SIG-M5 treated with dmso at 0.1 percent for 504 hours (cell line): ENCODE measurements around the gene CSNK1G2.
"Not testable (repeated sequence)": the region's sequence is repeated elsewhere in the genome, so short reads cannot be mapped to it uniquely, and the experiment has no call there.

Source experiments
- DNase-seq: peaks from one replicate; lab custom pipeline; 2025; ENCODE audit not compliant: unreplicated experiment; lab: John Stamatoyannopoulos, UW

Gene CSNK1G2

DNA sequence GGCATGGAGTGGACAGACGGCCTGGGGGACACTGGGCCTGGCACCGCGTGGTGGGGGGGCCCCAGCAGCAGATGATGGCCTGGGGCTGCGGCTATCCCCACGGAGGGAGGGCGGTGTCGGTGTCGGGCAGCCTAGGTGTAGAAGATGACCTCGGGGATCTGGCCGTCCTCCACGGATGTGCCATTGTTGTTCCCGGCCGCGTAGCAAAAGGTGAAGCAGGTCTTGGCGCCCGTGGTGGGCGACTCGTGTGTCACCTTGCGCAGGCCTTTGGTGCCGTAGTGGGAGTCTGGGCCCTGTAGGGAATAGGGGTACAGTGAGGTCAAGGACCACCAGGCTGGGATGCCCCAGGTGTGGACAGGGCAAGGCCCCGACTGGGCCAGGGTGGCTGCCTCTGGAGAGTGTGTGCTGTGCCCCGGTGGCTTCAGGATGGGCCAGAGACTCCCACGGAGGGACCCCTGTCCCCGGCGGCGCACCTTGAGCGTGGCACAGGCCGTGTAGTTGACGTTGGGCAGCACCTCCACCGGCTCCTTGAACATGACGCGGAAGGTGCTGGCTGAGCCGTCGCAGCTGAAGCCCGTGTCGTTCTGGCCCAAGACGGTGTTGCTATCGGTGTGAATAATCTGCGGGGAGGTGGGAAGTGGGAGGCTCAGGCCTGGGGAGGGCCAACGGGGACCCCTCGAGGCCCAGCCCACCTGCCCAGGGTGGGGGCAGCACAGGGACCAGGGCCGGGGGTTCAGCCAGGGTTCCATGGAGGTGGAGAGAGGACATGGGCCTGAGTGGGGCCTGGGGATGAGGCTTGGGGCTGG lies 45.6 kb downstream of the CSNK1G2 start:
- DNase-seq, result no peak

DNA sequence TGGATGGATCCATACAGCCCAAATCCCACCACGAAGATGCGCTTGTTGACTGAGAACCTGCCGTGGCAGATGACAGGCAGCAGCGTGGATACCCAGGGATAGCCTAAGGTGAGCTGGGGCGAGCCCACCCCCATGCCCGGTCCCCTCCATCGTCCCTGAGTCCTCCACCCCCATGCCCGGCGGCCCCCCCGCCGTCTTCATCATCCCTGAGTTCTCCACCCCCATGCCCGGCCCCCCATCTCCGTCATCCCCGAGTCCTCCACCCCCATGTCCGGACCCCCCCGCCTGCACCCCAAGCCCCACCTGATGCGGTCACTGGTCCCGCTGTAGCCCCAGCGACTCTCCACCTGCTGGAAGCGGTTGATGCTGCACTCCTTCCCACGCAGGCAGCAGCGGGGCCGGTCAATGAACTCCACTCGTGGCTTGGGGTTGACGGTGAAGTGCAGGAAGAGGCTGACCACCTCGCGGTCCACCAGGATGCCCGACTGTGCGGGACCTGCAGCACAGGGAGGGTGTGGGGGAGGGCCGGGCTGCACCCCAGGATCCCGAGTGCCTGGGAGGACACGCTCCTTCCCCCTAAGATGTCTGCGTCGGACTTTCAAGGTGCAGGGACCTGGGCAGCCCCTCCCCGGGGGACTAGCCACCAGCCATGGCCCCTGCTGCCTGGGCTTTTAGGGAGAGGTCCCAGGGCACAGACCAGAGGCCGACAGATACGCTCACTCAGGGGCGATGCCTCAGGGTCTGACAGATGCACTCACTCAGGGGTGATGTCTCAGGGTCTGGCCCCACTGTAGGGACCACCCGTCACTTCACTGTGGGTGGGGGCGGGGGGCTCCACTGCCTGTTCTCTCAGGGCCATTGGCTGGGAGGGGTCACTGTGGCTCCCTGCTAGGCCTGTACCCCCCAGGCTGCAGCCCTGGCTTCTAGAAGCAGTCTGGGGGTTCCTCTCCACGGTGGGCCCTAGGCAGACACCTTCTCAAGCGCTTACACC lies 46.5 kb downstream of the CSNK1G2 start:
- no peak for DNase-seq

GRCh38 chr19:1988464-1988863 lies 47.5 kb downstream of the CSNK1G2 start:
- DNase-seq, result not testable (repeated sequence)

GRCh38 chr19:1989513-1990229 lies 48.7 kb downstream of the CSNK1G2 start:
- no peak for DNase-seq

DNA sequence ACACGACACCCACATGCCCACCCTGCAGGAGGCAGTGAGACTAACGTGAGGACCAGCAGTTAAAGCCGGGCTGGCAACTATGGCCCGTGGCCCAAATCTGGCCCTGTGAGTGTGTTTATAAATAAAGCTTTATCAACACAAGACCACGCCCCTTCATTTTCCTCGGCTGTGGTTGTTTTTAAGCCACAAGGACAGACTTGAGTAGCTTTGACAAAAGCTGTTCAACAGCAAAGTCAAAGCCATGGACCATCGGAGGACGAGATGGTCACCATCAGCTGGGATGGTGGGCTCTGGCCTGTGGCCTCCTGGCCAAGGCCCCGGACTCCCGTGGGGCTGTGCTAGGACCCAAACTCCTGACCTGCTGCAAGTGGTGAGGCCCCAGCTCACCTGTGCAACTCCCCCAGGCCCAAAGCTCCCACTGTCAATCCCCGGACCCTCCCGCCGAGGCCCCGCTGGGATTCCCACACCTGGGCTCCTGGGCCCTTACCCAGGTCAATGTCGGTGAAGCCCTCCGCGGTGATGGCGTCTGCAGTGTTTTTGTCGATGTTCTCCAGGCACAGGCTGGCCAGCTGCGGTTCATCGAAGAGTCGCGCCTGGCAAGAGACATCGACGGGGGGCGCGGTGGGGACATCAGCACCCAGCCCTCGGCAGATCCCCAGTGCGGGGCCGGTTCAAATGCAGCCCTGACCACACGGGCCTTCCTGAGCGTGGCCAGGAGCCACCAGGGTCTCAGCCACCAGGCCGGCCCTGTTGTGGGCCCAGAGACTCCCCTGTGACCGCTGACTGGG lies 49.5 kb downstream of the CSNK1G2 start:
- DNase-seq, result no peak

DNA sequence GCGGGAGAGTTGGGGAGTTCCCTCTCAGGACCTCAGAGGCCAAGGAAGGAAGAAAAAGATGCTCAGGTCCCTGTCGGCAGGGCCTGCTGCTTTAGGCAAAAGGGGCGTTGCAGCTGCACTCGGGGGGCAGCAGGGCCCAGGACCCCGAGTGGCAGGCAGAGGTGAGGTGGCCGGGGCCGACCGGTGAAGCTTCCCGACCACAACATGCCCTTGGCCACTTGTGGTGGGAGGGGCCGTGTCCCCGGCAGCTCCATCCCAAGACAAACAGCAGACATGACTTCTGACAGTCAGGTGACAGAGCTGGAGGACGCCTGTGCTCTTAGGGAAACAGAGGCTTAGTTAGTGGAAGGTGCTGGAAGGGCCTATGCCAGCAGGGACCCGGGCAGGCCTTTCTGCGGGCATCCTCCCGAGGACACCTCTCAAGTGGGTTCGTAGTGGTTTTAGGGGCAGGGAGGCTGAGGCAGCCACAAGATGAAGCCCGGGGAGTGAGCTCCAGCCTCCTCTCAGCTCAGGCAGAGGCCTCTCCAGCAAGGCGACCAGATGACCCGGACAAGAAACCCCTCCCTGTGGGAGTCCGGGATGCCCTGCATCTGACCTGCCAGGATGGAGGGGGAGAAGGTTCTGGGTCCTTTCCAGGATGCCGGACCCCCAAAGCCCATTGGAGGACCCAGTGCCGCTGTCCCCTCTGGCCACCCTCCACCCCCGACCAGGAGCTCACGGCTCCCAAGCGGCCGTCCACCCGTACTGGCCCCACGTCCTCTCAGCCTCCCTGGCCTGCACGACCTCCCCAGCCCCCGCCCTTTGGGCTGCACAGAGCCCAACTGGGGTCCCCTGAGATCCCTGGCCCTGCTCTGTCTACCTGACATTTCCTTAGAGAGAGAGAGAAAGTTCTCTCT lies 50.3 kb downstream of the CSNK1G2 start:
- DNase-seq, result no peak

DNA sequence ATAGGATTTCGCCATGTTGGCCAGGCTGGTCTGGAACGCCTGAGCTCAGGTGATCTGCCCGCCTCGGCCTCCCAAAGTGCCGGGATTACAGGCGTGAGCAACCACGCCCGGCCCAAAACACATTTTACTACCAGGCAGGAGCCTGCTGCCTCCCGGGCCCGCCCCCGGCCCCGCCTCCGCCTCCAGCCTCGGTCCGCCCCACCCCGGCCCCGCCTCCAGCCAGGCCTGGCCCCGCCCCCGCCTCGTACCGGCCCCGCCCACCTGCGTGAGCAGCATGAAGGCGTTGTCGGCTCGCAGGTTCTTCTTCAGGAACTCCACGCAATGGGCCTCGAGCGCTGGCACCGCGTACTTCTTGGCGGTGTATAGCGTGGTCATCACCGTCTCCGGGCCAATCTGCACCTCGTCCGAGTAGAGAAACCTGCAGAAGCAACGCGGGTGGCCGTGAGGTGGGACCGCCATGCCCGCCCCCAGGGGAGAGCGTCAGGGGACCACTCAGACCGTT lies 51.8 kb downstream of the CSNK1G2 start:
- DNase-seq, result no peak

DNA sequence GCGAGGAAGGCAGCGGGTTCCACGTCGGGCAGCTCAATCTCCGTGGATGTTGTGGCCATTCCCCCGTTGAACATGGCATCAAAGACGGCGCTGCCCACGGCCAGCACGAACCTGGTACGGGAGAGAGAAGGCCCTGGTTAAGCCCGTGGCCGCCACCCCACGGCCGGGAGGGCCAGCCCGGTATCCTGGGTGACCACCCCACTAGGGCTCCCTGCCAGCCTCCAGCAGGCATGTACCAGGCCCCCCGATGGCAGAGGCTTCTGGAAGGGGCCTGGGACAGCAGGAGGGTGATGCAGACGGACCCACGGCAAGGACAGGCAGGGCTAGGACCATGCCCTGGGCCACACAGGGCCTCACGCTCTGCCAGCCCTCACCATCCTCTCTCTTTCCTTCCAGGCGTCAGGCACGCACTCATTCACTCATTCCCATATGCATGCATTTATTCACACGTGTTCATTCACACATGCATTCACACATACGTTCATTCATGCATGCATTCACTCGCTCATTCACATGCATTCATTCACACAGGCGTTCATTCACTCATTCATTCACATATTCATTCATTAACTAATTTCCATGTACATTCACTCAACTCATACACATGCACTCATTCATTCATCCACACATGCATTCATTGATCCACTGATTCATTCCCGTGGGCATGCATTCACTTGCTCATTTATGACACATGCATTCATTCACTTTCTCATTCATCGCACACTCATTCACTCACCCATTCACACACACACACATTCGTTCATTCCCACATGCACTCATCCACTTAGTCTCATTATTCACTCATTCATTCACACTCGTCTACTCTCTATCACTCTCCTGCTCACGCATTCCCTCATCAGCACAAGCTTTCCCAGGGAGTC lies 56.6 kb downstream of the CSNK1G2 start:
- DNase-seq, result no peak

- DNase-seq, result no peak
Measured at GRCh38 chr19:1998712-1999708, 58.0 kb downstream of the CSNK1G2 start.

GRCh38 chr19:1999856-2000515 lies 59.0 kb downstream of the CSNK1G2 start:
- no peak for DNase-seq

- no peak for DNase-seq
Measured at GRCh38 chr19:2003874-2004273, 62.9 kb downstream of the CSNK1G2 start.

GRCh38 chr19:2010135-2010668 lies 69.2 kb downstream of the CSNK1G2 start:
- no peak for DNase-seq

GRCh38 chr19:2011169-2011568 lies 70.2 kb downstream of the CSNK1G2 start:
- no peak for DNase-seq

GRCh38 chr19:2012941-2013682 lies 72.1 kb downstream of the CSNK1G2 start:
- DNase-seq, result no peak

DNA sequence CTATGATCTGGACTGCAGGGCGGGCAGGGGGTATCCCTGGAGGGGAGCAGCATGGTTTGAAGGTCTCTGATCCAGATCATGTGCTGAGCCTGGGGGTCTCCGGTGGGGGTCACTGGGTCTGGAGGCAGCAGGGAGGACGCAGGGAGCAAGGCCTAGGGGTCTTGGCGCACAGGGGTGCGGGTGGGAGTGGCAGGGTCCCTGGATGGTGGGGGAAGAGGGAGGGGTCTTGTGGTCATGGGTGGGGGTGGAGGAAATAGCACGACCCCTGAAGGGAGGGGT lies 72.7 kb downstream of the CSNK1G2 start:
- no peak for DNase-seq

DNA sequence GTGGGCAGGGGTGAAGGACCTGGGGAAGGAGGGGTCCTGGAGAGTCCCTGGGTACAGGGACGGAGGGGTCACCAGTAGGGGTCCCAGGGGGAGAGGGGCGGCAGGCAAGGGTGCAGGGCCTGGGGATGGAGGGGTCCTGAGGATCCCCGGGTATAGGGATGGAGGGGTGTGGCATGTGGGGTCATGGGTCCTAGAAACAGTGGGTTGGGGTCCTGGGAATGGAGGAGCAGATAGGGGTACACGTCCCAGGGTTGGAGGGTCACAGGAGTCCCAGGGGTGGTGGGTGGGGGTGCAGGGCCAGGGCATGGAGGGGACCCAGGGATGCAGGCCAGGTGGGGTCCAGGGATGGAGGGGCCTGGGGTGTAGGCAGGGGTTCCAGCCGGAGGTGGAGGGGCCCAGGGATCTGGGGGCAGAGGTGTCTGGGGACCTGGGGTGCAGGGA lies 73.2 kb downstream of the CSNK1G2 start:
- no peak for DNase-seq
